Tibial nerve (tissue), 4 donors: ENCODE measurements around the gene NELL2. TPM values are rescaled to one million over a fixed set of nuclear protein-coding genes. Genes with fewer than 3 reads are reported as not detected.

Experiments
- DNase-seq, 2 donors: peaks; one replicate each; pipeline ENCODE4 v3.0.0-alpha.2; 2019; ENCODE audit warnings: low spot score in 2 of 2
- H3K27ac ChIP-seq, 4 donors: fragments of 200-600 bp; sonication (generic) in 3 of 4; one replicate each; pipeline ENCODE4 v1.5.1; 2017 to 2019; ENCODE audit warnings: mild to moderate bottlenecking in 1 of 4
- H3K27me3 ChIP-seq, 2 donors: fragments of 200-600 bp; sonication (generic) in 1 of 2; one replicate each; pipeline versions ENCODE4 v1.5.1 to v1.6.0; 2017 to 2019
- H3K36me3 ChIP-seq, 3 donors: fragments of 200-600 bp; sonication (generic); one replicate each; pipeline ENCODE4 v1.5.1; 2018 to 2019
- H3K4me1 ChIP-seq, 4 donors: fragments of 200-600 bp; sonication (generic) in 3 of 4; one replicate each; pipeline ENCODE4 v1.5.1; 2017 to 2019
- H3K4me3 ChIP-seq, 4 donors: fragments of 200-600 bp; sonication (generic) in 3 of 4; one replicate each; pipeline ENCODE4 v1.5.1; 2017 to 2019; ENCODE audit warnings: mild to moderate bottlenecking in 1 of 4, moderate library complexity in 1 of 4
- H3K9me3 ChIP-seq, 4 donors: fragments of 200-600 bp; sonication (generic) in 3 of 4; one replicate each; pipeline ENCODE4 v1.5.1; 2017 to 2019
- EP300 ChIP-seq, 2 donors: sonication (generic); formaldehyde crosslinking; IDR thresholded peaks; one replicate each; pipeline ENCODE4 v1.6.1; 2017; ENCODE audit warnings: antibody characterized with exemption in 2 of 2, mild to moderate bottlenecking in 1 of 2
- POLR2A ChIP-seq, 2 donors: fragments of 450-650 bp; IDR thresholded peaks; one replicate each; pipeline ENCODE4 v1.6.1; 2017; ENCODE audit warnings: antibody characterized with exemption in 2 of 2, mild to moderate bottlenecking in 2 of 2, moderate library complexity in 2 of 2
- WGBS, 2 donors: methylation state at CpG; one replicate each; pipeline ENCODE4 v1.1.5; 2018; 5-methylcytosine and 5-hydroxymethylcytosine counted together
- total RNA-seq, 4 donors: library from RNA; depleted of rRNA; stranded (reverse); fragments of >200 nt; gene quantifications; one replicate each; pipeline ENCODE4 v1.1.0, GENCODE V29; 2016
- TF ChIP-seq, protein P1 (sequence below), 5 experiments: fragments of 200-600 bp in 3 of 5; fragments of 450-650 bp in 2 of 5; sonication (generic) in 3 of 5; IDR thresholded peaks; one replicate each; pipeline ENCODE4 v1.5.1; 2016 to 2019; ENCODE audit warnings: antibody characterized with exemption in 5 of 5, mild to moderate bottlenecking in 3 of 5, moderate library complexity in 2 of 5

The NELL2 gene
- total RNA-seq, 4 donors from 2014 or later = 0.22 to 0.90 (median 0.63) TPM; not detected in 1

DNA sequence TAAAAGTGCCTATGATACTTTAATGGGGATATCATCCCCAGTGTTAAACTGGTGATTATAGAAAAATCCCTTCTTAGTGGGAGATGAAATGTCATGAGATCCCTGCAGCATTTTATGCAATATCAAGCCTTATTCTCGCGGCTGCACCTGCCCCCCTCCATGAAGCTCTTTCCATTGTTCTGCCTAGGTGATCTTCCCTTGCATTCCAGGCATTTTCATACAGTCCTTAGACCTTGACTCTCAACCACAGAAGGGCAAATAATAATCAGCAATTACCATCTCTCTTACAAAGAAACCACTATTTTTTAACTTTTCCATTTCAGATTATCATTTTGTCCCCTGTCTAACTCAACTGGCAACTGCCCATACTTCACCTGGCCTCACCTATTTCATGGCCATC lies 352.3 kb downstream of the NELL2 start:
- no peak for DNase-seq
- Histone ChIP-seq H3K4me3 (no peak overlapping the region), H3K4me1 (no peaks in the 10 kb centered on the region), H3K27me3 (no peaks in the 10 kb centered on the region), H3K27ac (no peak overlapping the region), H3K9me3 (no peaks in the 10 kb centered on the region), H3K36me3 (no peaks in the 10 kb centered on the region)
- no peak for TF ChIP-seq EP300 (IDR thresholded peaks at IDR 0.05)
- TF ChIP-seq, protein P1, sequence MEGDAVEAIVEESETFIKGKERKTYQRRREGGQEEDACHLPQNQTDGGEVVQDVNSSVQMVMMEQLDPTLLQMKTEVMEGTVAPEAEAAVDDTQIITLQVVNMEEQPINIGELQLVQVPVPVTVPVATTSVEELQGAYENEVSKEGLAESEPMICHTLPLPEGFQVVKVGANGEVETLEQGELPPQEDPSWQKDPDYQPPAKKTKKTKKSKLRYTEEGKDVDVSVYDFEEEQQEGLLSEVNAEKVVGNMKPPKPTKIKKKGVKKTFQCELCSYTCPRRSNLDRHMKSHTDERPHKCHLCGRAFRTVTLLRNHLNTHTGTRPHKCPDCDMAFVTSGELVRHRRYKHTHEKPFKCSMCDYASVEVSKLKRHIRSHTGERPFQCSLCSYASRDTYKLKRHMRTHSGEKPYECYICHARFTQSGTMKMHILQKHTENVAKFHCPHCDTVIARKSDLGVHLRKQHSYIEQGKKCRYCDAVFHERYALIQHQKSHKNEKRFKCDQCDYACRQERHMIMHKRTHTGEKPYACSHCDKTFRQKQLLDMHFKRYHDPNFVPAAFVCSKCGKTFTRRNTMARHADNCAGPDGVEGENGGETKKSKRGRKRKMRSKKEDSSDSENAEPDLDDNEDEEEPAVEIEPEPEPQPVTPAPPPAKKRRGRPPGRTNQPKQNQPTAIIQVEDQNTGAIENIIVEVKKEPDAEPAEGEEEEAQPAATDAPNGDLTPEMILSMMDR (IDR thresholded peaks at IDR 0.05) = no peak
- no peak for TF ChIP-seq POLR2A (IDR thresholded peaks at IDR 0.05)
- 87 to 93% methylated on average over 2 of the region's 2 CpGs for WGBS, 2 donors

DNA sequence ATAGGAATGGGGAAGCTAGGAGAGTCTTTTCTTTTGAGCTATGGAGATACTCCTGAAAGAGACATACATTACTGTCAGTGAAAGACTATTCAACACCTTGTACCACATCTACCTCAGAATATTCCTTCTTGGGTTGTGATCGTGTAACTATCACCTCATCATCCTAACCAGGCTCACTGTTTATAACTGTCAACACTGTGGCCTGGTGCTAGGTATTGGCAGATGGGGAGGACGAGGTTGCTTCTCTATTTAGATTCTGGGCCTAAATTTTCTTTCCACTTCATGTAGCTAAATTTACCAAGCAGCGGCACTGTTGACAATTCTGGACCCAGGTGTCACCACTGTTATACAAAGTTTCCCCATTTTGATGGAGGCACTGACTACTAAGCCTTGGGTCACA lies 354.4 kb downstream of the NELL2 start:
- WGBS, 2 donors = 86 to 91% methylated on average over 3 of the region's 3 CpGs
- no peak for DNase-seq
- no peaks in the 10 kb centered on the region for H3K4me1 ChIP-seq

GRCh38 chr12:44519931-44520330 lies 356.2 kb downstream of the NELL2 start:
- WGBS, 2 donors = 86 to 97% methylated on average over 6 of the region's 6 CpGs
- H3K4me3 ChIP-seq = no peak overlapping the region
- no peaks in the 10 kb centered on the region for H3K36me3 ChIP-seq
- H3K27ac ChIP-seq = no peak overlapping the region
- no peak for DNase-seq
- H3K9me3 ChIP-seq = no peaks in the 10 kb centered on the region
- no peaks in the 10 kb centered on the region for H3K4me1 ChIP-seq
- TF ChIP-seq, protein P1 (IDR thresholded peaks at IDR 0.05) = no peak
- TF ChIP-seq EP300 (IDR thresholded peaks at IDR 0.05) (no peak), POLR2A (IDR thresholded peaks at IDR 0.05) (no peak)
- H3K27me3 ChIP-seq = no peaks in the 10 kb centered on the region

More for the DNA sequence above, 354.4 kb downstream of the NELL2 start:
- TF ChIP-seq EP300 (IDR thresholded peaks at IDR 0.05) = no peak
- TF ChIP-seq POLR2A (IDR thresholded peaks at IDR 0.05) = no peak
- TF ChIP-seq, protein P1 (IDR thresholded peaks at IDR 0.05) = no peak
- no peak overlapping the region for H3K4me3 ChIP-seq
- no peaks in the 10 kb centered on the region for H3K36me3 ChIP-seq
- H3K27me3 ChIP-seq = no peaks in the 10 kb centered on the region
- H3K9me3 ChIP-seq = no peaks in the 10 kb centered on the region
- no peak overlapping the region for H3K27ac ChIP-seq

GRCh38 chr12:44511289-44511688 lies 364.8 kb downstream of the NELL2 start:
- H3K36me3 ChIP-seq = no peaks in the 10 kb centered on the region
- H3K4me1 ChIP-seq = no peaks in the 10 kb centered on the region
- TF ChIP-seq EP300 (IDR thresholded peaks at IDR 0.05) = no peak
- TF ChIP-seq, protein P1 (IDR thresholded peaks at IDR 0.05) = no peak
- no peak for TF ChIP-seq POLR2A (IDR thresholded peaks at IDR 0.05)
- H3K4me3 ChIP-seq = no peak overlapping the region
- no peak for DNase-seq
- H3K27me3 ChIP-seq = no peaks in the 10 kb centered on the region
- no peaks in the 10 kb centered on the region for H3K9me3 ChIP-seq
- H3K27ac ChIP-seq = no peak overlapping the region

DNA sequence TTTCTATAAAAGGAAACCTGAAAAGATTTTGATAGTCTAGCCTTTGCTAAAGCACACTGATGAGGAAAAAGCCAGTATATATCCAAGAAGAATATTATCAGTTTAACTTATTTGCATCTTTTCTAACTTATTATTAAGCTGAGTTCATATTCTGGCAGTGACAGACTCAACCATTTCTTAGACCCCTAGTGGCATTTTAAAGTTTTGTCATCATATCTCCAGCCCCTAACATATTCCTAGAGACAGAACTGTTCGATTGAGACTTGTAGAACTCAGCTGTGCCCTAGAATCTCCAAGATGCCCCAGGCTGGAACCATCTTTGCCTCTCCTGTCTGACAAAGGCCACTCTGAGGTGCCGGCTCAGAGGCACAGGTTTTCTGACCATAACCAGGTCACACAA lies 365.6 kb downstream of the NELL2 start:
- 78 to 85% methylated on average over 2 of the region's 2 CpGs for WGBS, 2 donors
- H3K9me3 ChIP-seq = no peaks in the 10 kb centered on the region
- TF ChIP-seq, protein P1 (IDR thresholded peaks at IDR 0.05) = no peak
- TF ChIP-seq POLR2A (IDR thresholded peaks at IDR 0.05) = no peak
- no peak for TF ChIP-seq EP300 (IDR thresholded peaks at IDR 0.05)

More for the DNA sequence above, 365.6 kb downstream of the NELL2 start:
- Histone ChIP-seq H3K4me3 (no peak overlapping the region), H3K27me3 (no peaks in the 10 kb centered on the region), H3K4me1 (no peaks in the 10 kb centered on the region), H3K36me3 (no peaks in the 10 kb centered on the region), H3K27ac (no peak overlapping the region)
- no peak for DNase-seq
